WTC11 (cell line): ENCODE results near the gene SLC1A7. TPM values are rescaled to one million over a fixed set of nuclear protein-coding genes. Genes with fewer than 3 reads are reported as not detected.

Source experiments
- ATAC-seq: fragments of 200-7000 bp; cut with Tn5 transposase; 2 replicates; pipeline ENCODE4 v1.10.0; 2021; ENCODE audit warnings: mild to moderate bottlenecking, moderate library complexity
- CTCF ChIA-PET: fragments of 300-600 bp; sonication (Branson Sonifier 250); formaldehyde crosslinking; loops from one replicate; lab custom pipeline; 2021; ENCODE audit warnings: antibody characterized with exemption; lab: Charles Lee
- POLR2A ChIA-PET: fragments of 350-600 bp; sonication (Branson Sonifier 250); formaldehyde crosslinking; loops from one replicate; lab custom pipeline; 2021; ENCODE audit warnings: antibody characterized with exemption; lab: Charles Lee
- DNase-seq: peaks from one replicate; pipeline ENCODE4 v3.0.0; 2021; ENCODE audit warnings: low spot score
- H3K27ac Mint-ChIP-seq: 2 replicates; pipeline ENCODE4 v1.8.0; 2021; ENCODE audit warnings: mixed read lengths
- H3K27me3 Mint-ChIP-seq: 2 replicates; pipeline ENCODE4 v1.8.0; 2021; ENCODE audit warnings: low read depth, mild to moderate bottlenecking, moderate library complexity, mixed read lengths
- H3K36me3 Mint-ChIP-seq: 2 replicates; pipeline ENCODE4 v1.8.0; 2021; ENCODE audit warnings: mixed read lengths
- H3K4me1 Mint-ChIP-seq: 2 replicates; pipeline ENCODE4 v1.8.0; 2022; ENCODE audit warnings: mixed read lengths
- H3K4me3 Mint-ChIP-seq: 2 replicates; pipeline ENCODE4 v1.8.0; 2021; ENCODE audit warnings: mild to moderate bottlenecking, moderate library complexity, mixed read lengths
- H3K9me3 Mint-ChIP-seq: 2 replicates; pipeline ENCODE4 v1.8.0; 2021; ENCODE audit warnings: mixed read lengths
- ATF1 ChIP-seq: sonication (generic); formaldehyde crosslinking; IDR thresholded peaks from 2 replicates; pipeline ENCODE4 v1.8.1; 2023; ENCODE audit warnings: mild to moderate bottlenecking, moderate library complexity, missing genetic modification reagents
- CBFB ChIP-seq: sonication (generic); formaldehyde crosslinking; IDR thresholded peaks from 2 replicates; pipeline ENCODE4 v1.8.1; 2022; ENCODE audit warnings: mild to moderate bottlenecking, low read depth, missing genetic modification reagents
- E2F1 ChIP-seq: sonication (generic); formaldehyde crosslinking; IDR thresholded peaks from 2 replicates; pipeline ENCODE4 v1.8.0; 2022; ENCODE audit warnings: mild to moderate bottlenecking, missing genetic modification reagents
- FOXK1 ChIP-seq: sonication (generic); formaldehyde crosslinking; IDR thresholded peaks from 2 replicates; pipeline ENCODE4 v1.8.0; 2022; ENCODE audit warnings: mild to moderate bottlenecking, moderate library complexity, missing genetic modification reagents
- GABPB1 ChIP-seq: sonication (generic); formaldehyde crosslinking; IDR thresholded peaks from 2 replicates; pipeline ENCODE4 v1.8.1; 2023; ENCODE audit warnings: mild to moderate bottlenecking, missing genetic modification reagents
- JUN ChIP-seq: sonication (generic); formaldehyde crosslinking; IDR thresholded peaks from 2 replicates; pipeline ENCODE4 v1.8.0; 2023; ENCODE audit warnings: mild to moderate bottlenecking, missing genetic modification reagents
- NFYB ChIP-seq: sonication (generic); formaldehyde crosslinking; conservative IDR thresholded peaks from 2 replicates; pipeline ENCODE4 v1.8.0; 2022; ENCODE audit warnings: low read depth, missing genetic modification reagents
- NR2C2 ChIP-seq: sonication (generic); formaldehyde crosslinking; IDR thresholded peaks from 2 replicates; pipeline ENCODE4 v1.8.0; 2022; ENCODE audit warnings: mild to moderate bottlenecking, missing genetic modification reagents
- NR3C1 ChIP-seq: sonication (generic); formaldehyde crosslinking; conservative IDR thresholded peaks from 2 replicates; pipeline ENCODE4 v1.8.1; 2023; ENCODE audit warnings: low read depth, mild to moderate bottlenecking, missing genetic modification reagents
- PRDM15 ChIP-seq: sonication (generic); formaldehyde crosslinking; IDR thresholded peaks from 2 replicates; pipeline ENCODE4 v1.8.0; 2022; ENCODE audit warnings: missing genetic modification reagents
- PRRX2 ChIP-seq: fragments of 250-450 bp; sonication (Bioruptor Pico); IDR thresholded peaks from 2 replicates; pipeline ENCODE4 v1.8.0; 2021; ENCODE audit warnings: mild to moderate bottlenecking
- TP53 ChIP-seq: sonication (generic); formaldehyde crosslinking; IDR thresholded peaks from 2 replicates; pipeline ENCODE4 v1.8.1; 2023; ENCODE audit warnings: mild to moderate bottlenecking, missing genetic modification reagents
- USF1 ChIP-seq: sonication (generic); formaldehyde crosslinking; IDR thresholded peaks from 2 replicates; pipeline ENCODE4 v1.8.0; 2022; ENCODE audit warnings: mild to moderate bottlenecking, missing genetic modification reagents
- ZBTB21 ChIP-seq: sonication (generic); formaldehyde crosslinking; IDR thresholded peaks from 2 replicates; pipeline ENCODE4 v1.8.1; 2023; ENCODE audit warnings: mild to moderate bottlenecking, missing genetic modification reagents, borderline replicate concordance
- ZMAT4 ChIP-seq: fragments of 250-450 bp; sonication (Bioruptor Pico); IDR thresholded peaks from 2 replicates; pipeline ENCODE4 v1.9.0; 2021; ENCODE audit warnings: mild to moderate bottlenecking
- ZNF532 ChIP-seq: fragments of 250-450 bp; sonication (Bioruptor Pico); IDR thresholded peaks from 2 replicates; pipeline ENCODE4 v1.9.0; 2021; ENCODE audit warnings: mild to moderate bottlenecking, borderline replicate concordance
- total RNA-seq: library from RNA; stranded (reverse); gene quantifications from 3 replicates; pipeline ENCODE4 v1.2.3, GENCODE V29; 2021

SLC1A7 gene
- total RNA-seq, 1 experiment from 2014 or later, result not detected

- Mint-ChIP-seq H3K27ac (no peak overlapping the region), H3K27me3 (peaks cover 16% of the 10 kb centered on the region; the same call in 1 of the 2 replicates), H3K36me3 (no peaks in the 10 kb centered on the region), H3K9me3 (no peaks in the 10 kb centered on the region), H3K4me3 (no peak overlapping the region), H3K4me1 (peaks cover 5% of the 10 kb centered on the region)
- no peak for TF ChIP-seq FOXK1 (CRISPR knock-in tag)
- TF ChIP-seq NR3C1 (CRISPR knock-in tag), result no peak
- TF ChIP-seq GABPB1 (CRISPR knock-in tag), result peak; percentile 79
- no peak for TF ChIP-seq JUN (CRISPR knock-in tag)
- no peak for TF ChIP-seq PRDM15 (CRISPR knock-in tag)
- ChIA-PET CTCF (interaction anchor here (0.5 to 2.6 kb wide), 16 partner anchors 10 to 543 kb away, joined by 3 to 17 read pairs (median 6); partner anchors contain the start of gene ZYG11A), POLR2A (no interaction called here)
- no peak for DNase-seq
- ATAC-seq, result no peak
Measured at GRCh38 chr1:53183095-53183990, 40.9 kb upstream of the SLC1A7 start.

- ChIA-PET POLR2A (no interaction called here), CTCF (interaction anchor here (0.6 to 2.7 kb wide), 36 partner anchors 7 to 428 kb away, joined by 3 to 17 read pairs (median 4); partner anchors contain the start of genes ECHDC2 and ZYG11A)
- H3K27me3 Mint-ChIP-seq, result peaks cover 16% of the 10 kb centered on the region; the same call in 1 of the 2 replicates
- H3K4me1 Mint-ChIP-seq, result peaks cover 5% of the 10 kb centered on the region
- no peak for DNase-seq
- H3K36me3 Mint-ChIP-seq, result no peaks in the 10 kb centered on the region
- no peak overlapping the region for H3K27ac Mint-ChIP-seq
- H3K9me3 Mint-ChIP-seq, result no peaks in the 10 kb centered on the region
- ATAC-seq, result no peak
- TF ChIP-seq USF1 (no peak), E2F1 (CRISPR knock-in tag) (no peak), ZBTB21 (CRISPR knock-in tag) (no peak), TP53 (no peak), ZNF532 (CRISPR knock-in tag) (no peak), ZMAT4 (no peak), CBFB (CRISPR knock-in tag) (no peak), PRRX2 (CRISPR knock-in tag) (no peak), ATF1 (CRISPR knock-in tag) (no peak), NFYB (no peak), NR2C2 (CRISPR knock-in tag) (no peak)
- H3K4me3 Mint-ChIP-seq, result no peak overlapping the region
Measured at GRCh38 chr1:53182716-53183094, 40.3 kb upstream of the SLC1A7 start.
